NAMALWA (cell line): Measurements from ENCODE around the gene ACTL7B.
"Not testable (repeated sequence)": the region's sequence is repeated elsewhere in the genome, so short reads cannot be mapped to it uniquely, and the experiment has no call there.

Source experiments
- DNase-seq: peaks from one replicate; pipeline ENCODE4 v3.0.0-alpha.2; 2015; ENCODE audit warnings: low spot score

The ACTL7B gene

GRCh38 chr9:108869092-108869725, 13.4 kb upstream of the ACTL7B start:
- DNase-seq: no peak

- DNase-seq: no peak
Observed at GRCh38 chr9:108867829-108868228, 12.0 kb upstream of the ACTL7B start.

- no peak for DNase-seq
Observed at GRCh38 chr9:108867116-108867515, 11.3 kb upstream of the ACTL7B start.

GRCh38 chr9:108866001-108866420, 10.2 kb upstream of the ACTL7B start:
- DNase-seq: no peak

- no peak for DNase-seq
Observed at GRCh38 chr9:108865037-108865436, 9.3 kb upstream of the ACTL7B start.

GRCh38 chr9:108864446-108864845, 8.7 kb upstream of the ACTL7B start:
- DNase-seq: no peak

GRCh38 chr9:108863891-108864290, 8.1 kb upstream of the ACTL7B start:
- no peak for DNase-seq

- DNase-seq: no peak
Observed at GRCh38 chr9:108861997-108862396, 6.2 kb upstream of the ACTL7B start, which contains the start of gene ACTL7A. ACTL7A (plus strand) TSS chr9:108862266; CDS start chr9:108862323, 57 bp downstream.

- DNase-seq: no peak
Observed at GRCh38 chr9:108861464-108861863, 5.7 kb upstream of the ACTL7B start.

GRCh38 chr9:108860764-108861163, 5.0 kb upstream of the ACTL7B start:
- DNase-seq: no peak

- no peak for DNase-seq
Observed at GRCh38 chr9:108860354-108860753, 4.6 kb upstream of the ACTL7B start.

- DNase-seq: no peak
Observed at GRCh38 chr9:108859459-108860114, 3.8 kb upstream of the ACTL7B start.

GRCh38 chr9:108857572-108857971, 1.8 kb upstream of the ACTL7B start:
- no peak for DNase-seq

- DNase-seq: no peak
Observed at GRCh38 chr9:108855529-108855886, 278 bp downstream of the ACTL7B start.

- DNase-seq: no peak
Observed at GRCh38 chr9:108854641-108855528, 901 bp downstream of the ACTL7B start.

- DNase-seq: no peak
Observed at GRCh38 chr9:108854094-108854493, 1.7 kb downstream of the ACTL7B start.

- DNase-seq: no peak
Observed at GRCh38 chr9:108852079-108852478, 3.7 kb downstream of the ACTL7B start.

GRCh38 chr9:108851138-108851537, 4.6 kb downstream of the ACTL7B start:
- no peak for DNase-seq

GRCh38 chr9:108850293-108850897, 5.4 kb downstream of the ACTL7B start:
- DNase-seq: peak; percentile 5

- DNase-seq: not testable (repeated sequence)
Observed at GRCh38 chr9:108848296-108848695, 7.5 kb downstream of the ACTL7B start.

GRCh38 chr9:108845947-108846346, 9.8 kb downstream of the ACTL7B start:
- no peak for DNase-seq

- no peak for DNase-seq
Observed at GRCh38 chr9:108845507-108845906, 10.3 kb downstream of the ACTL7B start.
